Measurements from ENCODE around the gene RBM47. TPM values are rescaled to one million over a fixed set of nuclear protein-coding genes. Genes with fewer than 3 reads are reported as not detected.

RBM47 gene
- total RNA-seq: under 1 TPM; 0.49 to 0.88 TPM
- under 1 TPM in 2 of 3 donors, not detected in 1; 0.05 to 0.37 TPM for polyA plus RNA-seq
- total RNA-seq: 0 to 0.32 (median 0.12) reads per million in 6 experiments

DNA sequence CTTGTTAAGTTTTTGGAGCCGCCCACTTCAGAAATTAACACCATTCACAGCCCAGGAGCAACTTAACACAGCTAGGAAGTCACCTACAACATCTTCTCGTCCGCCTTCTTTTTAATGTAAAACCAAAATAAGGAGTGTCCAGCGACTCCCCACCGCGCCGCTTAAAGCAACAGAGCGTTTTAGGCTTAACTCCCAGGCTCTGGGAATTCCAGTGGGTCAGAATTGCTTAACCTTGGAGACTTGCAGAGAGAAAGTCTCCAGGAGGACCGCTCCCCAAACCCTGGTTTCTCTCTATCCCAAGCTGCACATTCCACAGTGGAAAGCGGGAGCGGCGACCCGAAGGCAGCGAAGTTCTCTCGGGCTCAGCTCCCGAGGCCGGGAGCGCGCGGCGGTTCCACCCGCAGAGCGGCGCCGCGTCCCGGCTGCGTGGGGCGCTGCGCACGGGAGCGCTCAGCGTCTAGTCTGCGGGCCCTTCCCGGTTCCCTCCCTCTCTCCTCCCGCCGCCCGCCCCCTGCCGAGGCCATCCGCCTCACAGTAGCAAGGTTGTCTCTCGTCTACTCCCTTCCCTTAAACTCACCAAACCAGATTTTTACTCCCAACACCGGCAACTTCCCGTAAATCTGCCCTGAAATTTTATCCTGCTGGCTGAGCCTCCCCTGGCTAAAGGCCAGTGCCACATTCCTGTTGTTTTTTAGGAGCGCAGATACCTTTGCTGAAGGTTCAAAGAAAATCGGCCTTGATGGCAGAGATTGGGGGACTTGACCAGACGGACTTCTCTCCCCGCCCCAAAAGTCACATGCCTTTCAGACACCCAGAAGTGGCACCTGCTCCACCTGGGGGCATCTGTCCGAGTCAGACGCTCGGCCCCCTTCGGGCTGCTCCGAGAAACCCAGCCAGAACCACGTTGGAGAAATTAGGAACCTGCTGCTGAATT lies at the start of gene RBM47:
TSS of gene RBM47 (minus strand) at position 464 of the 934 bp plus-strand sequence. CDS start 190,971 bp downstream, outside the sequence.
- Mint-ChIP-seq H3K27ac (peak within 1 kb of the TSS in 8 of 10 donors; percentile 3 to 90 (median 62)), H3K27me3 (peaks cover 0 to 49% (median 23%) of the 10 kb centered on the region in 5 donors), H3K9me3 (no peaks in the 10 kb centered on the region), H3K36me3 (no peaks in the 10 kb centered on the region), H3K4me3 (peak within 1 kb of the TSS; percentile 81 to 95 (median 89)), H3K4me1 (peaks cover 10 to 28% (median 20%) of the 10 kb centered on the region in 4 donors)
- ATAC-seq: peak; percentile 86 to 89
- peak in 7 of 10 donors; percentile 1 to 31 (median 25) for DNase-seq
- POLR2A ChIA-PET: no interaction called here

GRCh38 chr4:40678421-40678820 lies 48.8 kb upstream of the RBM47 start:
- no peak overlapping the region for H3K27ac Mint-ChIP-seq

GRCh38 chr4:40675166-40675565 lies 45.5 kb upstream of the RBM47 start:
- POLR2A ChIA-PET: interaction anchor here (0.7 kb wide), 1 partner anchor 27 kb away, joined by 3 read pairs; no protein-coding TSS in a partner anchor
- no peak for ATAC-seq
- H3K9me3 Mint-ChIP-seq: no peaks in the 10 kb centered on the region
- H3K4me3 Mint-ChIP-seq: no peak overlapping the region
- H3K4me1 Mint-ChIP-seq: peaks cover 0 to 15% (median 4%) of the 10 kb centered on the region in 4 donors
- DNase-seq: no peak
- no peaks in the 10 kb centered on the region for H3K27me3 Mint-ChIP-seq
- no peak overlapping the region for H3K27ac Mint-ChIP-seq
- H3K36me3 Mint-ChIP-seq: no peaks in the 10 kb centered on the region

More at GRCh38 chr4:40678421-40678820, 48.8 kb upstream of the RBM47 start:
- no peak overlapping the region for H3K4me3 Mint-ChIP-seq
- DNase-seq: no peak
- POLR2A ChIA-PET: no interaction called here
- H3K36me3 Mint-ChIP-seq: no peaks in the 10 kb centered on the region
- no peaks in the 10 kb centered on the region for H3K27me3 Mint-ChIP-seq
- H3K9me3 Mint-ChIP-seq: no peaks in the 10 kb centered on the region
- no peak for ATAC-seq
- H3K4me1 Mint-ChIP-seq: peaks cover 0 to 3% (median 0%) of the 10 kb centered on the region in 4 donors

- POLR2A ChIA-PET: no interaction called here
- no peaks in the 10 kb centered on the region for H3K9me3 Mint-ChIP-seq
- no peaks in the 10 kb centered on the region for H3K27me3 Mint-ChIP-seq
- peak in 1 of 2 donors; percentile 52 for ATAC-seq
- no peaks in the 10 kb centered on the region for H3K36me3 Mint-ChIP-seq
- DNase-seq: peak in 2 of 10 donors; percentile 10 to 24
- peak overlapping the region in 3 of 10 donors; percentile 5 to 57 (median 15) for H3K27ac Mint-ChIP-seq
- H3K4me3 Mint-ChIP-seq: no peak overlapping the region
- H3K4me1 Mint-ChIP-seq: peaks cover 0 to 15% (median 4%) of the 10 kb centered on the region in 4 donors
Observed at GRCh38 chr4:40672528-40673522, 43.2 kb upstream of the RBM47 start.

DNA sequence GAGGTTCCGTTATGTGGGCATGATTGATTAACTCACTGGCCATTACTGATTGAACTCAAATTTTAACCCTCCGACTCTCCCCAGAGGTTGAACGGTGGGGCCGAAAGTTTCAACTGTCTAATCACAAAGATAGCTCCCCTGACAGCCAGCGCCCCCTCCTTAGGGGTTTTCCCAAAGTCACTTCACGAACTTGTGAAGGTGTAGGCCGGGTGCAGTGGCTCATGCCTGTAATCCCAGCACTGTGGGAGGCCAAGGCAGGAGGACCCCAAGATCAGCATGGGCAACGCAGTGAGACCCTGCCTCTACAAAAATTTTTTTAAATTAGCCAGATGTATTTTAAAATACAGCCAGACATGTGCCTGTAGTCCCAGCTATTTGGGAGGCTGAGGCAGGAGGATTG lies 39.8 kb upstream of the RBM47 start:
- peaks cover 0 to 15% (median 4%) of the 10 kb centered on the region in 4 donors for H3K4me1 Mint-ChIP-seq
- ATAC-seq: no peak
- H3K4me3 Mint-ChIP-seq: no peak overlapping the region
- H3K27ac Mint-ChIP-seq: no peak overlapping the region
- POLR2A ChIA-PET: interaction anchor here (0.6 kb wide), 1 partner anchor 14 kb away, joined by 5 read pairs; no protein-coding TSS in a partner anchor
- H3K27me3 Mint-ChIP-seq: peaks cover 0 to 1% (median 0%) of the 10 kb centered on the region in 5 donors
- no peaks in the 10 kb centered on the region for H3K36me3 Mint-ChIP-seq
- DNase-seq: no peak
- H3K9me3 Mint-ChIP-seq: no peaks in the 10 kb centered on the region

- no peak overlapping the region for H3K4me3 Mint-ChIP-seq
- no peaks in the 10 kb centered on the region for H3K9me3 Mint-ChIP-seq
- H3K27me3 Mint-ChIP-seq: peaks cover 0 to 1% (median 0%) of the 10 kb centered on the region in 5 donors
- POLR2A ChIA-PET: no interaction called here
- DNase-seq: no peak
- no peak for ATAC-seq
- H3K27ac Mint-ChIP-seq: peak overlapping the region in 1 of 10 donors; percentile 10
- H3K4me1 Mint-ChIP-seq: no peaks in the 10 kb centered on the region
- H3K36me3 Mint-ChIP-seq: no peaks in the 10 kb centered on the region
Observed at GRCh38 chr4:40665842-40666241, 36.2 kb upstream of the RBM47 start.

DNA sequence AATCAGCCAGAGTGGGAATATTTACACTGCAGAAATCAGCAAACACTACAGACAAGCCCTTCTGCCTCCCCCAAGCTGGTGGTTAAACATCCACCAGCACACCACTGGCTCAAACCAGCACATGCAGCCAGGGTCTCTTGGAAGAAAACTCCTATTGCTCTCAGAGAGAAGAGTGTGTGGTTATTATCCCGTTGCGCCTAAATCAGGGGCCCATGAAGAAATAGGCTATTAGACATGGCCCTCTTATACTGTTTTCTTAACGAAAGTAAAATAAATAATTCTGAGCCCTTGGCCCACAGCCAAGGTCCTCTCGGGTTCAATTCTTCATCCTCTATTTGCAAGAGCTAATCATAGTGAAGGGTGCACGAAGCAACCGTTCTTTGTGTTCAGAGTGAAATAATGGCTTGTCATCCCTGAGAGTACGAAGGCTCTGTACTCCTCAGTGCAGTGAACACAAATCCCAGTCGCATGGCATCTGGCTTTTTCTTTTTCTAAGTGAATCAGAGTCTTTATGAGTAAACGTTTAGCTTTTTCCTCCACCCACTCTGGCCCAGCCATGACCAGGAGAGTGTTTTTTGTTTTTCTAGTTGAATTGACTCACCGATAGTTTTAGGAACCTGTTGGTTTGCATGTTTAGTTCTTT lies 33.4 kb upstream of the RBM47 start:
- DNase-seq (no peak), ATAC-seq (no peak)
- Mint-ChIP-seq H3K9me3 (no peaks in the 10 kb centered on the region), H3K27me3 (peaks cover 0 to 1% (median 0%) of the 10 kb centered on the region in 5 donors), H3K4me3 (no peak overlapping the region), H3K27ac (peak overlapping the region in 1 of 10 donors; percentile 53), H3K4me1 (no peaks in the 10 kb centered on the region), H3K36me3 (no peaks in the 10 kb centered on the region)
- POLR2A ChIA-PET: no interaction called here

GRCh38 chr4:40661803-40662202 lies 32.1 kb upstream of the RBM47 start:
- Mint-ChIP-seq H3K36me3 (no peaks in the 10 kb centered on the region), H3K4me1 (no peaks in the 10 kb centered on the region), H3K4me3 (no peak overlapping the region), H3K9me3 (no peaks in the 10 kb centered on the region), H3K27ac (peak overlapping the region in 1 of 10 donors; percentile 52), H3K27me3 (no peaks in the 10 kb centered on the region)
- no peak for ATAC-seq
- DNase-seq: no peak
- POLR2A ChIA-PET: no interaction called here

DNA sequence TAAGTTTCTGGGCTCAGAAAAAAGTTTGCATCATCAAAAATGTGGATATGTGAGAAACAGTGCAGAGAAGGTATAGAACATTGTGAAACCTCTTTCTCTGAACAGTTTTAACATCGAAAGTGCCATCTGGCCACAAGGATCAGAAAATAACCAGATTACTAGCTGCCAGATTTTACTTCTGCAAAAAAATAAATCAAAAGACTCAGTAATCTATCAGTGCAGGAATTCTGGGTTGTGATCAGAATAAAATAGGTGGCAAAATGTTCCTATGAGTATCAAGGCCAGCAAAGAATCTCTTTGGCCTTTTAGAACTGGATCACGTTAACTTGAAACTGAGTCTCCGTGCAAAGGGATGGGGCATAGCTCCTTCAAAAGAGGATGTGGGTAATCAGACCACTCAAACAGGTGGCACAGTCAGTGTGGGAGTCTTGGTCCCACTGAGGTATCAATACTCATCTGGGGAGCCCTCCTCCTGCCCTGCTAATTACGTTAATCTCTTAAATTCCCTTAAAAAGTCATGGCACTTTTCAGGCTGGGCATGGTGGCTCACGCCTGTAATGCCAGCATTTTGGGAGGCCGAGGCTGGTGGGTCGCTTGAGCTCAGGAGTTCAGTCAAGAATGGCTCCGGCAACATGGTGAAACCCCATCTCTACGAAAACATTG lies 26.7 kb upstream of the RBM47 start:
- DNase-seq (no peak), ATAC-seq (no peak)
- H3K27ac Mint-ChIP-seq: no peak overlapping the region
- H3K27me3 Mint-ChIP-seq: peaks cover 0 to 1% (median 0%) of the 10 kb centered on the region in 5 donors
- no peaks in the 10 kb centered on the region for H3K36me3 Mint-ChIP-seq
- H3K4me3 Mint-ChIP-seq: no peak overlapping the region
- H3K4me1 Mint-ChIP-seq: peaks cover 0 to 9% (median 0%) of the 10 kb centered on the region in 4 donors
- POLR2A ChIA-PET: no interaction called here
- H3K9me3 Mint-ChIP-seq: no peaks in the 10 kb centered on the region

GRCh38 chr4:40651280-40651679 lies 21.6 kb upstream of the RBM47 start:
- Mint-ChIP-seq H3K36me3 (no peaks in the 10 kb centered on the region), H3K27ac (no peak overlapping the region), H3K4me3 (no peak overlapping the region), H3K9me3 (no peaks in the 10 kb centered on the region), H3K27me3 (peaks cover 0 to 1% (median 0%) of the 10 kb centered on the region in 5 donors), H3K4me1 (peaks cover 0 to 6% (median 0%) of the 10 kb centered on the region in 4 donors)
- POLR2A ChIA-PET: interaction anchor here (0.6 kb wide), 1 partner anchor 10 kb away, joined by 5 read pairs; no protein-coding TSS in a partner anchor
- DNase-seq (no peak), ATAC-seq (no peak)

DNA sequence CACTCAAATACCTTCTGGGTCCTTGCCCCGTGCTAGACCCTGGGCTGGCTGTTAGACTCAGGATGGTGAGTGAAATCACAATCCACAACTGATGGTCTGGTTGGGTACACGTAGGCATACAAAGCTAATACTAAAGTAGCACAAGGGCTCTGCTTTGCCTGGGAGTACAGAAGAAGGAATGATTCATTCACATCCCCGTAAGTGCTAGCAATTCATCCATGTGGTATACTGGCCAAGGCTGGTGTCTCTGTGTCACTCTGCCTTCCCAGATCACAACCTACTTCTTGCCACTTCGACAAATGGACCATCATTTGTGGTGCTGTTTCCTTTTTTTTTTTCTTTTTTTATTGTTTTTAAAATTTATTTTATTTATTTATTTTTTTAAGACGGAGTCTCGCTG lies 19.7 kb upstream of the RBM47 start:
- Mint-ChIP-seq H3K27me3 (peaks cover 0 to 4% (median 0%) of the 10 kb centered on the region in 5 donors), H3K27ac (no peak overlapping the region), H3K4me1 (peaks cover 0 to 2% (median under 1%) of the 10 kb centered on the region in 4 donors), H3K9me3 (no peaks in the 10 kb centered on the region), H3K36me3 (no peaks in the 10 kb centered on the region), H3K4me3 (no peak overlapping the region)
- DNase-seq (no peak), ATAC-seq (no peak)
- POLR2A ChIA-PET: interaction anchor here (0.5 to 0.7 kb wide), 2 partner anchors 9 to 592 kb away, joined by 3 to 7 read pairs; no protein-coding TSS in a partner anchor

All from naive thymus-derived CD8-positive, alpha-beta T cell (primary cell).